HepG2 (cell line): ENCODE results near the gene MYO1E. TPM values are rescaled to one million over a fixed set of nuclear protein-coding genes. Genes with fewer than 3 reads are reported as not detected.

ENCODE experiments used
- CC2D1A ChIP-seq: sonication (generic); formaldehyde crosslinking; IDR thresholded peaks from 2 replicates; pipeline ENCODE4 v1.8.1; 2023; ENCODE audit warnings: mild to moderate bottlenecking, missing genetic modification reagents
- CEBPZ ChIP-seq: IDR thresholded peaks from 2 replicates; pipeline ENCODE4 v1.6.1; 2012; ENCODE audit warnings: low read length, improper control_type of control experiment
- KDM5A ChIP-seq: fragments of 200-600 bp; sonication (generic); IDR thresholded peaks from 2 replicates; pipeline ENCODE4 v1.7.0; 2018; ENCODE audit warnings: antibody characterized with exemption, mild to moderate bottlenecking, low read length, borderline replicate concordance
- MTA1 ChIP-seq: sonication (generic); formaldehyde crosslinking; IDR thresholded peaks from 2 replicates; pipeline ENCODE4 v1.4.0; 2020; ENCODE audit warnings: missing genetic modification reagents, mild to moderate bottlenecking, borderline replicate concordance
- NFAT5 ChIP-seq: sonication (generic); formaldehyde crosslinking; IDR thresholded peaks from 2 replicates; pipeline ENCODE4 v1.4.0; 2020; ENCODE audit warnings: missing genetic modification reagents
- NFIB ChIP-seq: sonication (generic); formaldehyde crosslinking; IDR thresholded peaks from 2 replicates; pipeline ENCODE4 v1.9.0; 2021; ENCODE audit warnings: missing genetic modification reagents, mild to moderate bottlenecking, borderline replicate concordance
- POLR2A ChIP-seq, 2 experiments: IDR thresholded peaks; 2 replicates each; pipeline ENCODE4 v1.6.1; 2011; ENCODE audit warnings: low read depth in 2 of 2, low read length in 2 of 2, mild to moderate bottlenecking in 1 of 2, moderate library complexity in 1 of 2; ENCODE audit not compliant: insufficient read depth in 1 of 2
- RCOR2 ChIP-seq: IDR thresholded peaks from 2 replicates; pipeline ENCODE4 v1.6.1; 2016; ENCODE audit warnings: missing biosample characterization, missing genetic modification reagents
- RXRB ChIP-seq: IDR thresholded peaks from 2 replicates; pipeline ENCODE4 v1.6.1; 2016; ENCODE audit warnings: borderline replicate concordance, missing genetic modification reagents, missing compliant biosample characterization
- SMC3 ChIP-seq: IDR thresholded peaks from 2 replicates; pipeline ENCODE4 v1.6.1; 2011; ENCODE audit warnings: low read length, improper control_type of control experiment
- TBP ChIP-seq: sonication (generic); formaldehyde crosslinking; IDR thresholded peaks from 2 replicates; pipeline ENCODE4 v1.5.0; 2020; ENCODE audit warnings: missing genetic modification reagents
- THAP11 ChIP-seq: IDR thresholded peaks from 2 replicates; pipeline ENCODE4 v1.6.1; 2016; ENCODE audit warnings: missing biosample characterization, missing genetic modification reagents
- THAP9 ChIP-seq: sonication (generic); formaldehyde crosslinking; IDR thresholded peaks from 2 replicates; pipeline ENCODE4; 2020; ENCODE audit warnings: missing genetic modification reagents, mild to moderate bottlenecking, borderline replicate concordance
- ZBTB8A ChIP-seq: sonication (generic); formaldehyde crosslinking; IDR thresholded peaks from 2 replicates; pipeline ENCODE4 v1.4.0; 2020; ENCODE audit warnings: mild to moderate bottlenecking, low read depth, missing genetic modification reagents, borderline replicate concordance
- ZNF224 ChIP-seq: sonication (generic); formaldehyde crosslinking; IDR thresholded peaks from 2 replicates; pipeline ENCODE4 v1.5.0; 2020; ENCODE audit warnings: mild to moderate bottlenecking, missing genetic modification reagents
- ZNF558 ChIP-seq: sonication (generic); formaldehyde crosslinking; IDR thresholded peaks from 2 replicates; pipeline ENCODE4 v1.9.0; 2022; ENCODE audit warnings: mild to moderate bottlenecking, missing genetic modification reagents, borderline replicate concordance
- ZNF768 ChIP-seq: sonication (generic); formaldehyde crosslinking; IDR thresholded peaks from 2 replicates; pipeline ENCODE4 v1.4.0; 2020; ENCODE audit warnings: missing genetic modification reagents
- ZNF891 ChIP-seq: sonication (generic); formaldehyde crosslinking; IDR thresholded peaks from 2 replicates; pipeline ENCODE4 v1.5.0; 2020; ENCODE audit warnings: mild to moderate bottlenecking, missing genetic modification reagents
- polyA plus RNA-seq, 8 experiments: library from polyadenylated mRNA; depleted of rRNA in 3 of 8; stranded (reverse) in 7 of 8; unstranded in 1 of 8; fragments of >200 nt; fragmentation: Illumina TruSeq in 4 of 8; extraction: Trizol in 4 of 8; gene quantifications; 2 replicates each; pipeline versions ENCODE4 v1.2.1 to v1.2.3, GENCODE V29; 2011 to 2016; ENCODE audit warnings: low read depth in 4 of 8, missing spikeins in 1 of 8, mixed read lengths in 1 of 8; ENCODE audit not compliant: insufficient read depth in 1 of 8
- total RNA-seq, 5 experiments: library from RNA; depleted of rRNA; stranded (reverse); fragments of >200 nt; fragmentation: Illumina TruSeq; extraction: Trizol; gene quantifications; 2 replicates each; pipeline ENCODE4 v1.2.3, GENCODE V29; 2016; ENCODE audit warnings: low read depth in 1 of 5

The MYO1E gene
- total and polyA plus RNA-seq, 2 of the 13 experiments (the other 11 are each of a cell fraction or from before 2014, with no cell fraction given), result 15.7 to 25.1 TPM

GRCh38 chr15:59372352-59373211 is at the start of gene MYO1E (continued):
- TF ChIP-seq CEBPZ (no peak), RCOR2 (peak; percentile 36; the same call in 1 of the 2 replicates), ZNF558 (CRISPR knock-in tag) (peak; percentile 72; the same call in 1 of the 2 replicates), NFAT5 (CRISPR knock-in tag) (no peak), ZNF224 (CRISPR knock-in tag) (no peak), NFIB (CRISPR knock-in tag) (no peak), ZNF891 (CRISPR knock-in tag) (peak; percentile 75), SMC3 (no peak), CC2D1A (no peak), MTA1 (CRISPR knock-in tag) (peak; percentile 81; the same call in 1 of the 2 replicates), THAP9 (peak; percentile 84; the same call in 1 of the 2 replicates), KDM5A (0 out of 2 replicates have a peak, but pooled peaks have one; percentile 26), ZBTB8A (CRISPR knock-in tag) (0 out of 2 replicates have a peak, but pooled peaks have one; percentile 47), ZNF768 (no peak; the same call in 1 of the 2 replicates), RXRB (CRISPR knock-in tag) (no peak; the same call in 1 of the 2 replicates), POLR2A (IDR thresholded peaks at IDR 0.05; ENCODE audit: insufficient read depth in 1 of 2, low read depth in 2 of 2, low read length in 2 of 2) (peak; percentile 90 to 96), THAP11 (CRISPR knock-in tag) (peak; percentile 96), TBP (CRISPR knock-in tag) (no peak)
